Spleen (tissue), 11 donors: ENCODE data around the gene PDE6A. TPM values are rescaled to one million over a fixed set of nuclear protein-coding genes. Genes with fewer than 3 reads are reported as not detected.
A peak's percentile ranks its signal among the peaks of the same experiment; 100 is the strongest.

Experiments used
- DNase-seq: peaks from one replicate; pipeline ENCODE4 v3.0.0-alpha.2; 2020
- H3K27ac ChIP-seq, 8 donors: fragments of 200-600 bp; sonication (generic) in 7 of 8; 1 replicate in 4 of 8; 2 replicates in 4 of 8; pipeline versions ENCODE4 v1.5.0 to v1.8.0; 2016 to 2021; ENCODE audit warnings: inconsistent platforms in 4 of 8, mild to moderate bottlenecking in 4 of 8, moderate library complexity in 1 of 8
- H3K27me3 ChIP-seq, 7 donors: fragments of 200-600 bp; sonication (generic) in 6 of 7; replicated peaks in 1 of 7; 1 replicate in 4 of 7; 2 replicates in 3 of 7; pipeline versions ENCODE4 v1.5.0 to v1.8.0; 2016 to 2021; ENCODE audit warnings: inconsistent platforms in 3 of 7, mild to moderate bottlenecking in 1 of 7
- H3K36me3 ChIP-seq, 6 donors: fragments of 200-600 bp; sonication (generic) in 5 of 6; 1 replicate in 4 of 6; 2 replicates in 2 of 6; pipeline versions ENCODE4 v1.5.0 to v1.8.0; 2016 to 2021; ENCODE audit warnings: inconsistent platforms in 2 of 6
- H3K4me1 ChIP-seq, 6 donors: fragments of 200-600 bp; sonication (generic) in 5 of 6; 1 replicate in 3 of 6; 2 replicates in 3 of 6; pipeline versions ENCODE4 v1.5.0 to v1.8.0; 2016 to 2021; ENCODE audit warnings: inconsistent platforms in 3 of 6
- H3K4me3 ChIP-seq, 8 donors: fragments of 200-600 bp; sonication (generic) in 7 of 8; 1 replicate in 4 of 8; 2 replicates in 4 of 8; pipeline versions ENCODE4 v1.5.0 to v1.8.0; 2016 to 2021; ENCODE audit warnings: inconsistent platforms in 4 of 8, mild to moderate bottlenecking in 4 of 8, moderate library complexity in 2 of 8
- H3K9me3 ChIP-seq, 8 donors: fragments of 200-600 bp; sonication (generic) in 7 of 8; 1 replicate in 4 of 8; 2 replicates in 4 of 8; pipeline versions ENCODE4 v1.5.0 to v1.8.0; 2016 to 2021; ENCODE audit warnings: inconsistent platforms in 4 of 8
- CTCF ChIP-seq, 11 experiments: fragments of 200-600 bp in 7 of 11; fragments of 450-650 bp in 4 of 11; sonication (generic) in 4 of 11; IDR thresholded peaks in 8 of 11; conservative IDR thresholded peaks in 3 of 11; 1 replicate in 7 of 11; 2 replicates in 4 of 11; pipeline versions ENCODE4 v1.4.0 to v1.8.0; 2016 to 2021; ENCODE audit warnings: antibody characterized with exemption in 11 of 11, inconsistent platforms in 4 of 11, mild to moderate bottlenecking in 1 of 11
- POLR2A ChIP-seq, 3 donors: fragments of 450-650 bp; IDR thresholded peaks; one replicate each; pipeline ENCODE4 v1.5.1; 2017; ENCODE audit warnings: antibody characterized with exemption in 3 of 3, mild to moderate bottlenecking in 1 of 3
- POLR2AphosphoS5 ChIP-seq, 3 donors: sonication (generic); formaldehyde crosslinking; IDR thresholded peaks; one replicate each; pipeline ENCODE4 v1.5.1; 2017; ENCODE audit warnings: antibody characterized with exemption in 3 of 3
- WGBS, 5 donors: extraction: QIAGEN DNeasy Blood & Tissue Kit in 3 of 5; methylation state at CpG; one replicate each; pipeline versions ENCODE4 v1.1.5 to v1.1.7; 2013 to 2018; 5-methylcytosine and 5-hydroxymethylcytosine counted together
- intact Hi-C: fragments of 100-400 bp; cut with DNase I; formaldehyde crosslinking; loops from one replicate; pipeline ENCODE4 v1.15.0; 2023; ENCODE audit warnings: low total_unique reads
- polyA plus RNA-seq, 3 donors: library from polyadenylated mRNA; stranded (reverse); fragments of 200-250 nt; gene quantifications; one replicate each; pipeline ENCODE4 v1.2.1, GENCODE V29; 2013
- total RNA-seq, 7 donors: library from RNA; depleted of rRNA in 3 of 7; stranded (reverse); fragments of >200 nt in 3 of 7; fragmentation: NEBNext Ultra II Directional in 4 of 7; extraction: Animal tissue kit (Norgen Biotek cat#: 25700) in 4 of 7; gene quantifications; one replicate each; pipeline versions ENCODE4 v1.1.0 to v1.2.1, GENCODE V29; 2016 to 2021
- donor health status: healthy with polysubstance abuse.
- donor health status: DM: no; HTN: no; CAD: no; lungs with moderate emphysema.
- donor health status: DM: no; HTN: no; CAD: no.
- donor health status: Bipolar disorder and iron deficiency.
- donor health status: healthy.
- donor health status: DM: no; HTN: no; CAD: no.
- donor health status: DM: yes; HTN: yes; CAD: no.

The PDE6A gene
- total and polyA plus RNA-seq, 10 donors, result not detected

GRCh38 chr5:149838881-149839739 is 105.5 kb downstream of the PDE6A start:
- WGBS, 5 donors, result 92 to 98% (median 93%) methylated on average over 6 of the region's 6 CpGs
- H3K4me3 ChIP-seq, result no peak overlapping the region
- TF ChIP-seq POLR2AphosphoS5 (IDR thresholded peaks at IDR 0.05) (no peak), POLR2A (IDR thresholded peaks at IDR 0.05) (no peak), CTCF (IDR thresholded peaks at IDR 0.05 in 8 of 11, conservative IDR thresholded peaks at IDR 0.05 in 3 of 11) (no peak)
- H3K27me3 ChIP-seq, result no peaks in the 10 kb centered on the region
- H3K9me3 ChIP-seq, result no peaks in the 10 kb centered on the region
- no peaks in the 10 kb centered on the region for H3K4me1 ChIP-seq
- H3K36me3 ChIP-seq, result peaks cover 0 to 78% (median 7%) of the 10 kb centered on the region in 6 donors
- intact Hi-C loops, result loop anchor here (5.0 kb wide), 1 partner anchor 378 kb away; no protein-coding TSS in a partner anchor
- DNase-seq, result peak; percentile 48
- H3K27ac ChIP-seq, result no peak overlapping the region

GRCh38 chr5:149837680-149838269 is 106.8 kb downstream of the PDE6A start:
- Histone ChIP-seq H3K9me3 (no peaks in the 10 kb centered on the region), H3K4me1 (no peaks in the 10 kb centered on the region), H3K36me3 (peaks cover 0 to 80% (median 8%) of the 10 kb centered on the region in 6 donors), H3K27me3 (no peaks in the 10 kb centered on the region), H3K27ac (no peak overlapping the region), H3K4me3 (no peak overlapping the region)
- intact Hi-C loops, result loop anchor here (5.0 kb wide), 1 partner anchor 380 kb away; no protein-coding TSS in a partner anchor
- 47 to 61% (median 54%) methylated on average over 5 to 7 of the region's 7 CpGs for WGBS, 5 donors
- DNase-seq, result peak; percentile 72
- TF ChIP-seq CTCF (IDR thresholded peaks at IDR 0.05 in 8 of 11, conservative IDR thresholded peaks at IDR 0.05 in 3 of 11) (peak in 5 of 11 experiments; percentile 11 to 41 (median 35)), POLR2A (IDR thresholded peaks at IDR 0.05) (no peak)

- no peaks in the 10 kb centered on the region for H3K27me3 ChIP-seq
- peak; percentile 62 for DNase-seq
- intact Hi-C loops, result loop anchor here (5.0 kb wide), 1 partner anchor 381 kb away; no protein-coding TSS in a partner anchor
- H3K9me3 ChIP-seq, result no peaks in the 10 kb centered on the region
- H3K36me3 ChIP-seq, result peaks cover 0 to 80% (median 6%) of the 10 kb centered on the region in 6 donors
- H3K4me3 ChIP-seq, result no peak overlapping the region
- H3K27ac ChIP-seq, result no peak overlapping the region
- 80 to 85% (median 81%) methylated on average over 14 to 18 of the region's 18 CpGs for WGBS, 5 donors
- no peak for TF ChIP-seq POLR2AphosphoS5 (IDR thresholded peaks at IDR 0.05)
- no peaks in the 10 kb centered on the region for H3K4me1 ChIP-seq
Measured at GRCh38 chr5:149836451-149837139, 108.0 kb downstream of the PDE6A start.

- H3K36me3 ChIP-seq, result peaks cover 0 to 71% (median 6%) of the 10 kb centered on the region in 6 donors
- 49 to 59% (median 52%) methylated on average over 5 of the region's 5 CpGs for WGBS, 5 donors
- no peak for DNase-seq
- intact Hi-C loops, result loop anchor here (2.0 kb wide), 1 partner anchor 154 kb away; no protein-coding TSS in a partner anchor
- no peaks in the 10 kb centered on the region for H3K9me3 ChIP-seq
- H3K27me3 ChIP-seq, result no peaks in the 10 kb centered on the region
- TF ChIP-seq POLR2A (IDR thresholded peaks at IDR 0.05), result no peak
- TF ChIP-seq CTCF (IDR thresholded peaks at IDR 0.05 in 8 of 11, conservative IDR thresholded peaks at IDR 0.05 in 3 of 11), result peak in 10 of 11 experiments; percentile 39 to 73 (median 64)
- no peak for TF ChIP-seq POLR2AphosphoS5 (IDR thresholded peaks at IDR 0.05)
- H3K4me3 ChIP-seq, result no peak overlapping the region
- no peak overlapping the region for H3K27ac ChIP-seq
- H3K4me1 ChIP-seq, result no peaks in the 10 kb centered on the region
Measured at GRCh38 chr5:149834246-149834855, 110.2 kb downstream of the PDE6A start.
